Progenitor cell of endocrine pancreas (in vitro differentiated cells): ENCODE data around the gene YIPF7. TPM values are rescaled to one million over a fixed set of nuclear protein-coding genes. Genes with fewer than 3 reads are reported as not detected.

Experiments
- DNase-seq: peaks from one replicate; pipeline ENCODE4 v3.0.0; 2021; ENCODE audit warnings: low spot score; ENCODE audit not compliant: unreplicated experiment
- H3K27ac Mint-ChIP-seq: 2 replicates; pipeline ENCODE4 v1.8.0; 2021; ENCODE audit warnings: mild to moderate bottlenecking, moderate library complexity, mixed read lengths
- H3K27me3 Mint-ChIP-seq: 2 replicates; pipeline ENCODE4 v1.8.0; 2021; ENCODE audit warnings: mixed read lengths
- H3K36me3 Mint-ChIP-seq: 2 replicates; pipeline ENCODE4 v1.8.0; 2022; ENCODE audit warnings: mixed read lengths; ENCODE audit not compliant: insufficient read depth
- H3K4me1 Mint-ChIP-seq: 2 replicates; pipeline ENCODE4 v1.8.0; 2021; ENCODE audit warnings: low read depth, mixed read lengths
- H3K4me3 Mint-ChIP-seq: 2 replicates; pipeline ENCODE4 v1.8.0; 2021; ENCODE audit warnings: low read depth, mild to moderate bottlenecking, moderate library complexity, mixed read lengths
- H3K9me3 Mint-ChIP-seq: 2 replicates; pipeline ENCODE4 v1.8.0; 2021; ENCODE audit warnings: low read depth, mixed read lengths
- total RNA-seq: library from RNA; stranded (reverse); gene quantifications from 2 replicates; pipeline ENCODE4 v1.2.1, GENCODE V29; 2021
- TF ChIP-seq, protein P1 (sequence below): fragments of 200-600 bp; sonication (generic); IDR thresholded peaks from one replicate; pipeline ENCODE4 v1.5.0; 2021; ENCODE audit warnings: antibody characterized with exemption, mild to moderate bottlenecking; ENCODE audit not compliant: unreplicated experiment

YIPF7 gene
- total RNA-seq, 1 donor from 2014 or later: 0.46 TPM

- Mint-ChIP-seq H3K4me3 (no peak overlapping the region), H3K4me1 (no peaks in the 10 kb centered on the region), H3K36me3 (no peaks in the 10 kb centered on the region), H3K27ac (no peak overlapping the region), H3K27me3 (peaks cover 17% of the 10 kb centered on the region), H3K9me3 (no peaks in the 10 kb centered on the region)
- TF ChIP-seq, protein P1, sequence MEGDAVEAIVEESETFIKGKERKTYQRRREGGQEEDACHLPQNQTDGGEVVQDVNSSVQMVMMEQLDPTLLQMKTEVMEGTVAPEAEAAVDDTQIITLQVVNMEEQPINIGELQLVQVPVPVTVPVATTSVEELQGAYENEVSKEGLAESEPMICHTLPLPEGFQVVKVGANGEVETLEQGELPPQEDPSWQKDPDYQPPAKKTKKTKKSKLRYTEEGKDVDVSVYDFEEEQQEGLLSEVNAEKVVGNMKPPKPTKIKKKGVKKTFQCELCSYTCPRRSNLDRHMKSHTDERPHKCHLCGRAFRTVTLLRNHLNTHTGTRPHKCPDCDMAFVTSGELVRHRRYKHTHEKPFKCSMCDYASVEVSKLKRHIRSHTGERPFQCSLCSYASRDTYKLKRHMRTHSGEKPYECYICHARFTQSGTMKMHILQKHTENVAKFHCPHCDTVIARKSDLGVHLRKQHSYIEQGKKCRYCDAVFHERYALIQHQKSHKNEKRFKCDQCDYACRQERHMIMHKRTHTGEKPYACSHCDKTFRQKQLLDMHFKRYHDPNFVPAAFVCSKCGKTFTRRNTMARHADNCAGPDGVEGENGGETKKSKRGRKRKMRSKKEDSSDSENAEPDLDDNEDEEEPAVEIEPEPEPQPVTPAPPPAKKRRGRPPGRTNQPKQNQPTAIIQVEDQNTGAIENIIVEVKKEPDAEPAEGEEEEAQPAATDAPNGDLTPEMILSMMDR: no peak
- no peak for DNase-seq
These were observed 17.1 kb upstream of the YIPF7 start for GRCh38 chr4:44668526-44668925.

DNA sequence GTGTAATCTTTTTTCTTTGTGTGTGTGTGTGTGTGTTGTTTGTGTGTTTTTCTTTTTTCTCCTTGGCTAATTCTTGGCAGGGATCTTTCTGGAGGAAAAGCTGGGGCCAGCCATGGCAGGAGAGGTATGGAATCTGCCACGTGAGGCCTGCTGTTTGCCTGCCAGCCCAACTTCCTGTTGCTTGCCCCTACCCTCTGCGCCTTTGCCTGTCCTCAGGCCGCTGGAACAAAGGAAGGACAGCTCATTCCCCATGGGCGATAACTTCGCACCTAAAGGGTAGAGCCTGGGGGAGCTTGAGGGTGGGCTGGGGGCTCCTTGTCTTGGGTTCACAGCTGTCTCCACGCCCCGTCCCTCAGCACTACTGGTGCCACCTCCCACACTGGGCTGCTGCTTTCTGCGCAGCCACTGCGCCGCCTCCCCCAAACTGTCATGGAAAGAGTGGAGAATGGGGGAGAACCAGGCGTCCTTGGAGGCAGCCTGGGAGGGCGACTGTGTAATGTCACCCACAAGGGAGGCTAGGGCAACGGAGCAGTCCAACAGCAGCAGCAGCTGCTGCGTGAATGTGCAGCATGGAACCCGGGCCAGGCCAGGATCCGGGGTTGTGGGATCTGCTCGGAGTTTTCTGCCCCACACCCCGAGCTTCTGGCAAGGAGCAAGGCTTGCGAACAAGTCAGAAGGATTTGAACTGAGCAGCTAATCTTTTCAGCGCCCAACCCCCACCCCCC is 12.3 kb upstream of the YIPF7 start:
- no peak for DNase-seq
- no peak overlapping the region for H3K27ac Mint-ChIP-seq
- no peaks in the 10 kb centered on the region for H3K9me3 Mint-ChIP-seq
- no peaks in the 10 kb centered on the region for H3K27me3 Mint-ChIP-seq
- H3K4me3 Mint-ChIP-seq: no peak overlapping the region
- no peaks in the 10 kb centered on the region for H3K36me3 Mint-ChIP-seq
- TF ChIP-seq, protein P1: no peak
- H3K4me1 Mint-ChIP-seq: peaks cover 2% of the 10 kb centered on the region

GRCh38 chr4:44662623-44663005 is 11.2 kb upstream of the YIPF7 start:
- no peaks in the 10 kb centered on the region for H3K36me3 Mint-ChIP-seq
- H3K4me1 Mint-ChIP-seq: peaks cover 2% of the 10 kb centered on the region
- TF ChIP-seq, protein P1: no peak
- H3K27ac Mint-ChIP-seq: no peak overlapping the region
- no peaks in the 10 kb centered on the region for H3K27me3 Mint-ChIP-seq
- no peaks in the 10 kb centered on the region for H3K9me3 Mint-ChIP-seq
- no peak overlapping the region for H3K4me3 Mint-ChIP-seq
- no peak for DNase-seq

DNA sequence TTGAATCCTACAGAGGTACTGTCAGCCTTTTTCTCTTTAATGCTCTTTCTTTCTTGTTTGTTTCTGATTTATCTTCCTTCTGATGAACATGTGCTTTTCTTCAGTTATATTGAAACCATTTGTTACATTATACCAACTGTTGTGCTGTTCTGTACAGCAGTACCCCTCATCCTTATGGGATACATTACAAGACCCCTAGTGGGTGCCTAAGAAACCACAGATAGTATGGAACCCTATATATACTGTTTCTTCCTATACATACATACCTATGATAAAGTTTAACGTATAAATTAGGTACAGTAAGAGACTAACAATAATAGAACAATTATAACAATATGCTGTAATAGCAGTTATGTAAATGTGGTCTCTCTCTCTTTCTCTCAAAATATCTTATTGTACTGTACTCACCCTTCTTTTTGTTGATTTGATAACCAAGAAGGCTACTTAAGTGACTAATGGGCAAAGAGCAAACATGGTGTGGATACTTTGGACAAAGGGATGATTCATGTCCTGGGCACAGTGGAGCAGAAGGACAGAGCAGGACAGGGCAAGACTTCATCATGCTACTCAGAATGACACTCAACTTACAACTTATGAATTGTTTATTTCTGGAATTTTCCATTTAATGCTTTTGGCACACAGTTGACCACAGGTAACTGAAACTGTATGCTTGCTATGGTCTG is 10.7 kb upstream of the YIPF7 start:
- Mint-ChIP-seq H3K4me1 (peaks cover 2% of the 10 kb centered on the region), H3K4me3 (no peak overlapping the region), H3K9me3 (no peaks in the 10 kb centered on the region), H3K27me3 (no peaks in the 10 kb centered on the region), H3K36me3 (no peaks in the 10 kb centered on the region), H3K27ac (no peak overlapping the region)
- no peak for DNase-seq
- TF ChIP-seq, protein P1: no peak

DNA sequence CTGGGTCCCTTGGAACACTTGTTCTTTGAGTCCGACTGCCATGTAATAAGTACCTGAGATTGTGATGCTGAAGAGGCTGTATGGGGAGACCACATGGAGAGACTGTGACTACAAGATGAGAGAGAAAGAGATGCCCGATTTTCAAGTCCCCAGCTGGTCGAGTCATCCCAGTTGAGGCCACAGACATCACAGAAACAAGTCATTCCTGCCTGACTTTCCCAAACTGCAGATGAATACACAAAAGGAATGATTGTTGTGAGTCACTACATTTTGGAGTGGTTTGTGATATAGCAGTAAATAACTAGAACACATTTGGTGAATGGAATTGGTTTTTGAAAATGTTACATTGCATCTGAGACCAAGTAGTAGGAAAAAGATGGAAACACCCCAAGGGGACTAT is 9.0 kb upstream of the YIPF7 start:
- H3K36me3 Mint-ChIP-seq: no peaks in the 10 kb centered on the region
- TF ChIP-seq, protein P1: no peak

More for the DNA sequence above, 9.0 kb upstream of the YIPF7 start:
- no peak for DNase-seq
- Mint-ChIP-seq H3K4me3 (no peak overlapping the region), H3K27ac (no peak overlapping the region), H3K27me3 (no peaks in the 10 kb centered on the region), H3K4me1 (peaks cover 2% of the 10 kb centered on the region), H3K9me3 (no peaks in the 10 kb centered on the region)
